Testis (tissue), 3 donors: Measurements from ENCODE around the gene SELENOI. TPM values are rescaled to one million over a fixed set of nuclear protein-coding genes. Genes with fewer than 3 reads are reported as not detected.
"Not testable (repeated sequence)": the region's sequence is repeated elsewhere in the genome, so short reads cannot be mapped to it uniquely, and the experiment has no call there.

Experiments used
- DNase-seq: peaks from one replicate; pipeline ENCODE4 v3.0.0-alpha.2; 2019
- H3K27ac ChIP-seq, 2 donors: fragments of 200-600 bp; sonication (generic); one replicate each; pipeline ENCODE4 v1.5.1; 2019
- H3K27me3 ChIP-seq: fragments of 200-600 bp; sonication (generic); one replicate; pipeline ENCODE4 v1.5.1; 2019
- H3K36me3 ChIP-seq: fragments of 200-600 bp; sonication (generic); one replicate; pipeline ENCODE4 v1.5.1; 2017; ENCODE audit warnings: low read depth; ENCODE audit errors: missing control alignments
- H3K4me1 ChIP-seq: fragments of 200-600 bp; sonication (generic); one replicate; pipeline ENCODE4 v1.5.1; 2019
- H3K4me3 ChIP-seq, 2 donors: fragments of 200-600 bp; sonication (generic); one replicate each; pipeline ENCODE4 v1.5.1; 2017 to 2019
- H3K9me3 ChIP-seq: fragments of 200-600 bp; sonication (generic); one replicate; pipeline ENCODE4 v1.5.1; 2017
- POLR2A ChIP-seq: fragments of 450-650 bp; IDR thresholded peaks from one replicate; pipeline ENCODE4 v1.6.1; 2017; ENCODE audit warnings: antibody characterized with exemption, mild to moderate bottlenecking, moderate library complexity
- WGBS, 2 donors: methylation state at CpG; one replicate each; pipeline ENCODE4 v1.1.5; 2018; 5-methylcytosine and 5-hydroxymethylcytosine counted together
- intact Hi-C: fragments of 100-400 bp; cut with DNase I; formaldehyde crosslinking; loops from one replicate; pipeline ENCODE4 v1.15.1; 2023; ENCODE audit warnings: low total_unique reads
- polyA plus RNA-seq: library from polyadenylated mRNA; stranded (reverse); fragments of 350-450 nt; fragmentation: Illumina TruSeq; extraction: RNeasy Lipid Tissue Mini Kit (QIAGEN cat#74804); gene quantifications from one replicate; pipeline ENCODE4 v1.2.3, GENCODE V29; 2014; ENCODE audit warnings: low read depth, low replicate concordance; ENCODE audit not compliant: insufficient read depth
- total RNA-seq, 2 donors: library from RNA; depleted of rRNA; stranded (reverse); fragments of >200 nt; gene quantifications; one replicate each; pipeline ENCODE4 v1.2.3, GENCODE V29; 2016
- TF ChIP-seq, protein P1 (sequence below), 3 experiments: fragments of 450-650 bp in 2 of 3; fragments of 200-600 bp in 1 of 3; sonication (generic) in 1 of 3; IDR thresholded peaks; one replicate each; pipeline ENCODE4 v1.5.1; 2016 to 2019; ENCODE audit warnings: antibody characterized with exemption in 3 of 3, mild to moderate bottlenecking in 2 of 3, moderate library complexity in 1 of 3

The SELENOI gene
- total and polyA plus RNA-seq, 3 donors from 2014 or later = 8.7 to 26.7 (median 23.8) TPM

DNA sequence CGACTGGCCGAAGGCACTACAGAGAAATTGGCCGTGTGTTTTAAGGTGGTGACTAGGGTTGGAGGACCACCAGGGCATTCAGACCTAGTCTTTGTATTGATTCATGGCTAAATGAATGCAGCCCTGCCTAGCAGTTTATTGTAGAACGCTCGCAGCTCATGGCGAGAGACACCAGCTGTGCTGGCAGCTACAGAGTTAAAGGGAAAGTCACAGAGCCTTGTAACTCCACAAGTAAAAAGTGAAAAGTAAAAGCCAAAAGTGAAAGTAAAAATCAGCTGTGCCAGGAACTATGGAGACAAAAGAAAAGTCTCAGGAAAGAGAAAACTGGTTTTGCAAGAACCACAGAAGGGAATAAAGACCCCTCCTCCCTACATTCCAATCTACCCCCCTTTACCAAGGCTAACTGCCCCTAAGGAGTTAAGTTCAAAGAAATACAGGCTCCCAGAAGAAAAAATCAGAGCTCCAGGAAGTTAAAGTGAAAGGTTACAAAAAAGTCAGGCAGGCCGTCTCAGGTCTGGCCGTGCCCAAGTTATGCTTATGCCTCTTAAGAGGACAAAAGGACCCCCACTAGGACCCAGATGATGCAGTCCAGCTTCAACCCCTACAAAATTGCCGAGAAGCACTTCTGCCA lies 46.4 kb upstream of the SELENOI start:
- H3K27ac ChIP-seq = peak overlapping the region; percentile 79 to 84
- H3K36me3 ChIP-seq = no peaks in the 10 kb centered on the region
- peak; percentile 47 for DNase-seq
- intact Hi-C loops = no loop called here
- 0 to 2% methylated on average over 9 of the region's 9 CpGs for WGBS, 2 donors
- H3K27me3 ChIP-seq = no peaks in the 10 kb centered on the region
- peak overlapping the region; percentile 39 to 60 for H3K4me3 ChIP-seq
- TF ChIP-seq, protein P1, sequence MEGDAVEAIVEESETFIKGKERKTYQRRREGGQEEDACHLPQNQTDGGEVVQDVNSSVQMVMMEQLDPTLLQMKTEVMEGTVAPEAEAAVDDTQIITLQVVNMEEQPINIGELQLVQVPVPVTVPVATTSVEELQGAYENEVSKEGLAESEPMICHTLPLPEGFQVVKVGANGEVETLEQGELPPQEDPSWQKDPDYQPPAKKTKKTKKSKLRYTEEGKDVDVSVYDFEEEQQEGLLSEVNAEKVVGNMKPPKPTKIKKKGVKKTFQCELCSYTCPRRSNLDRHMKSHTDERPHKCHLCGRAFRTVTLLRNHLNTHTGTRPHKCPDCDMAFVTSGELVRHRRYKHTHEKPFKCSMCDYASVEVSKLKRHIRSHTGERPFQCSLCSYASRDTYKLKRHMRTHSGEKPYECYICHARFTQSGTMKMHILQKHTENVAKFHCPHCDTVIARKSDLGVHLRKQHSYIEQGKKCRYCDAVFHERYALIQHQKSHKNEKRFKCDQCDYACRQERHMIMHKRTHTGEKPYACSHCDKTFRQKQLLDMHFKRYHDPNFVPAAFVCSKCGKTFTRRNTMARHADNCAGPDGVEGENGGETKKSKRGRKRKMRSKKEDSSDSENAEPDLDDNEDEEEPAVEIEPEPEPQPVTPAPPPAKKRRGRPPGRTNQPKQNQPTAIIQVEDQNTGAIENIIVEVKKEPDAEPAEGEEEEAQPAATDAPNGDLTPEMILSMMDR (IDR thresholded peaks at IDR 0.05) = no peak
- no peak for TF ChIP-seq POLR2A
- no peaks in the 10 kb centered on the region for H3K9me3 ChIP-seq
- peaks cover 8% of the 10 kb centered on the region for H3K4me1 ChIP-seq

- no peak for TF ChIP-seq POLR2A
- TF ChIP-seq, protein P1 (IDR thresholded peaks at IDR 0.05) = no peak
- Histone ChIP-seq H3K27ac (peak overlapping the region in 1 of 2 donors; percentile 84), H3K9me3 (no peaks in the 10 kb centered on the region), H3K4me1 (peaks cover 8% of the 10 kb centered on the region), H3K27me3 (no peaks in the 10 kb centered on the region), H3K36me3 (no peaks in the 10 kb centered on the region), H3K4me3 (peak overlapping the region; percentile 39 to 60)
- DNase-seq = peak; percentile 57
- intact Hi-C loops = no loop called here
- WGBS, 2 donors = 22% methylated on average over 22 of the region's 22 CpGs
These were observed 45.6 kb upstream of the SELENOI start for GRCh38 chr2:26300234-26300925.

GRCh38 chr2:26302846-26303245 lies 43.1 kb upstream of the SELENOI start:
- no peak for DNase-seq
- 91 to 92% methylated on average over 6 of the region's 6 CpGs for WGBS, 2 donors
- H3K4me3 ChIP-seq = no peak overlapping the region
- no peak overlapping the region for H3K27ac ChIP-seq
- intact Hi-C loops = no loop called here
- no peaks in the 10 kb centered on the region for H3K27me3 ChIP-seq
- H3K9me3 ChIP-seq = no peaks in the 10 kb centered on the region
- TF ChIP-seq, protein P1 (IDR thresholded peaks at IDR 0.05) = no peak
- no peak for TF ChIP-seq POLR2A
- peaks cover 8% of the 10 kb centered on the region for H3K4me1 ChIP-seq
- H3K36me3 ChIP-seq = no peaks in the 10 kb centered on the region

DNA sequence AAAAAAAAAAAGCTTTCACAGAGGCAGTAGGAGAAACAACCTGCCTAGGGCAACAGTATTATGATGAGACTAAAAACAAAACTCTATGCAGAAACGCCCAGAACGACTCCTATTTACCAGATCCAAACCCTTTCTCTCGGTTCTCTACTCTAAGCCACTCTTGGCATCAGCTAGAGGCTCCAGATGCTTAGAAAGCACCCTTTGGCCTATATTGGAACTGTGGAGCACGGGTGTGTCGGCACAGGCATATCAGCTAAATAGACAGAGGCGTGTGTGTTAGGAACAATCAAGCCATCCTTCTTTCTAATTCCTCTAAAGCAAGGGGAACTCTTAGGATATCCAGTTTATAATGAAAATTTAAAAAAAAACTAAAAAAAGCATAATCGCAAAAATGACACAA lies 40.8 kb upstream of the SELENOI start:
- DNase-seq, H3K4me1 ChIP-seq, H3K27me3 ChIP-seq, H3K36me3 ChIP-seq, H3K4me3 ChIP-seq, intact Hi-C loops, H3K9me3 ChIP-seq: not testable (repeated sequence)
- H3K27ac ChIP-seq = peak overlapping the region in 1 of 2 donors; percentile 1
- WGBS, 2 donors = 47 to 60% methylated on average over 7 of the region's 7 CpGs

DNA sequence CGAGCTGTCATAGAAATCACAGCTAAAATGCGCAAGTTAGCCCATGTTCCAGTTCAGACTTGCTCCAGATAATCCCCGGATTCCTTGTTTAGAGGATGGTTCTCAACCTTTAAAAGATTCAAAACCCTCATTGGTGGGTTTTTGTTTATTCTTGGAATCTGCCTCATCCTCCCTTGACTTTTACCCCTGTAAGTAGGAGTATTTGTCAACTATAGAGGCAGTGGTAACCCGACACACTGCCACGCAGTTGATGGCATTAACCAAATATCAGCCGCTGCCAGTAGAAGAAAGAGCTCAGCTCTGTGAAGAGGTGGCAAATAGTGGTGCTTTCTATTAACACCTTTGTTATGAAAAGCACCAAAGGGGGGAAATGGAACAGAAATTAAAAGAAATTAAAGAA lies 40.4 kb upstream of the SELENOI start:
- Histone ChIP-seq H3K9me3 (no peaks in the 10 kb centered on the region), H3K27me3 (no peaks in the 10 kb centered on the region), H3K27ac (peak overlapping the region in 1 of 2 donors; percentile 1), H3K4me1 (no peaks in the 10 kb centered on the region), H3K36me3 (no peaks in the 10 kb centered on the region), H3K4me3 (no peak overlapping the region)
- intact Hi-C loops = no loop called here
- 52 to 54% methylated on average over 6 of the region's 6 CpGs for WGBS, 2 donors
- DNase-seq = no peak
- TF ChIP-seq POLR2A = no peak
- TF ChIP-seq, protein P1 (IDR thresholded peaks at IDR 0.05) = no peak
